GM12878 (cell line): Measurements from ENCODE around the gene METTL13. TPM values are rescaled to one million over a fixed set of nuclear protein-coding genes. Genes with fewer than 3 reads are reported as not detected.

Experiments used
- ATAC-seq: fragments of 200-7000 bp; cut with Tn5 transposase; 3 replicates; pipeline ENCODE4 v1.9.1; 2020; ENCODE audit warnings: mild to moderate bottlenecking, moderate library complexity
- BruUV-seq: library from RNA; stranded (reverse); fragments of 400-500 nt; replicated peaks from 2 replicates; lab custom pipeline; 2021; lab: Mats Ljungman, UMichigan
- CTCF ChIA-PET: fragments of 300-600 bp; sonication (Branson Sonifier 250); formaldehyde crosslinking; extraction: SDS; loops from one replicate; lab custom pipeline; 2021; ENCODE audit warnings: inconsistent platforms; lab: Yijun Ruan, JAX
- POLR2A ChIA-PET: fragments of 350-600 bp; formaldehyde crosslinking; extraction: SDS; loops from one replicate; lab custom pipeline; 2021; ENCODE audit warnings: inconsistent platforms; lab: Charles Lee
- RAD21 ChIA-PET: fragments of 300-600 bp; sonication (Branson Sonifier 250); formaldehyde crosslinking; loops from one replicate; lab custom pipeline; 2023; ENCODE audit warnings: antibody characterized with exemption; ENCODE audit not compliant: unreplicated experiment; lab: Charles Lee
- SMC1A ChIA-PET: fragments of 300-600 bp; sonication (Branson Sonifier 250); formaldehyde crosslinking; loops from one replicate; lab custom pipeline; 2023; ENCODE audit not compliant: unreplicated experiment, uncharacterized antibody; lab: Charles Lee
- DNase-seq: peaks from one replicate; pipeline ENCODE4 v3.0.0-alpha.2; 2011; ENCODE audit warnings: low read depth, low spot score
- FAIRE-seq: peaks from 3 replicates; lab custom pipeline; 2011; peaks lifted over from hg19 to GRCh38; lab: Jason Lieb, UNC
- H2AFZ ChIP-seq: 2 replicates; pipeline ENCODE4 v1.6.0; 2011; ENCODE audit warnings: low read depth, low read length, control low read depth; ENCODE audit not compliant: control insufficient read depth
- H3K27ac ChIP-seq: 2 replicates; pipeline ENCODE4 v1.5.1; 2011; ENCODE audit warnings: control low read depth; ENCODE audit not compliant: control insufficient read depth, insufficient read depth
- H3K27me3 ChIP-seq, 2 experiments: replicated peaks in 1 of 2; 2 replicates each; pipeline versions ENCODE4 v1.6.0 to v1.6.1; 2011; ENCODE audit warnings: low read length in 1 of 2; ENCODE audit not compliant: control insufficient read depth in 2 of 2, insufficient read depth in 2 of 2
- H3K36me3 ChIP-seq, 2 experiments: 2 replicates each; pipeline ENCODE4 v1.5.1; 2011; ENCODE audit warnings: low read length in 1 of 2; ENCODE audit not compliant: control insufficient read depth in 2 of 2, insufficient read depth in 2 of 2
- H3K4me1 ChIP-seq: 2 replicates; pipeline ENCODE4 v1.6.1; 2011; ENCODE audit warnings: mild to moderate bottlenecking, low read length, moderate library complexity, mixed read lengths; ENCODE audit not compliant: control insufficient read depth, insufficient read depth
- H3K4me2 ChIP-seq: 2 replicates; pipeline ENCODE4 v1.6.0; 2011; ENCODE audit warnings: control low read depth; ENCODE audit not compliant: control insufficient read depth, insufficient read depth
- H3K4me3 ChIP-seq: fragments of 200-600 bp; sonication (generic); 2 replicates; pipeline ENCODE4 v1.5.1; 2016
- H3K79me2 ChIP-seq: 2 replicates; pipeline ENCODE4 v1.6.0; 2011; ENCODE audit warnings: low read length; ENCODE audit not compliant: control insufficient read depth, insufficient read depth
- H3K9ac ChIP-seq: 2 replicates; pipeline ENCODE4 v1.8.0; 2011; ENCODE audit warnings: low read length, control low read depth, mixed read lengths; ENCODE audit not compliant: control insufficient read depth, insufficient read depth
- H3K9me3 ChIP-seq: replicated peaks from 3 replicates; pipeline ENCODE4 v1.5.1; 2011; ENCODE audit warnings: mild to moderate bottlenecking, low read length; ENCODE audit not compliant: control insufficient read depth, insufficient read depth
- H4K20me1 ChIP-seq: 2 replicates; pipeline ENCODE4 v1.6.0; 2011; ENCODE audit not compliant: control insufficient read depth, insufficient read depth
- E2F4 ChIP-seq: IDR thresholded peaks from 2 replicates; pipeline ENCODE4 v1.6.1; 2012; ENCODE audit warnings: low read depth, low read length, improper control_type of control experiment
- EP300 ChIP-seq, 2 experiments: fragments of 150-350 bp in 1 of 2; IDR thresholded peaks; 2 replicates each; pipeline ENCODE4 v1.6.1; 2011 to 2012; ENCODE audit warnings: low read depth in 2 of 2, low read length in 2 of 2, borderline replicate concordance in 1 of 2, improper control_type of control experiment in 1 of 2, inconsistent platforms in 1 of 2; ENCODE audit not compliant: control insufficient read depth in 1 of 2
- MEF2B ChIP-seq: fragments of 450-650 bp; IDR thresholded peaks from 2 replicates; pipeline ENCODE4 v1.6.1; 2018; ENCODE audit warnings: mild to moderate bottlenecking, moderate library complexity; ENCODE audit not compliant: partially characterized antibody, poor library complexity, severe bottlenecking
- WGBS: methylation state at CpG from one replicate; pipeline ENCODE4 v1.1.6; 2016; ENCODE audit warnings: low lambda C conversion rate; ENCODE audit not compliant: insufficient replicate concordance, insufficient coverage; ENCODE audit errors: missing lambda C conversion rate; 5-methylcytosine and 5-hydroxymethylcytosine counted together
- in situ Hi-C: fragments of 300-500 bp; cut with MboI; formaldehyde crosslinking; loops from 9 replicates; pipeline ENCODE4 v1.14.3; 2018; ENCODE audit warnings: mixed read lengths
- intact Hi-C: fragments of 100-400 bp; cut with micrococcal nuclease; formaldehyde crosslinking; loops from one replicate; pipeline ENCODE4 v1.14.2; 2022; ENCODE audit not compliant: unreplicated experiment
- polyA plus RNA-seq, 11 experiments: library from polyadenylated mRNA; depleted of rRNA in 4 of 11; unstranded in 6 of 11; stranded (reverse) in 5 of 11; fragments of >200 nt; fragmentation: Nextera tagmentation in 4 of 11; fragmentation: Illumina TruSeq in 1 of 11; extraction: Ambion mirVana in 4 of 11; extraction: Trizol in 1 of 11; gene quantifications; 1 replicate in 1 of 11; 2 replicates in 10 of 11; pipeline versions ENCODE4 v1.2.1 to v1.2.3, GENCODE V29; 2011 to 2016; ENCODE audit warnings: inconsistent platforms in 2 of 11, missing spikeins in 2 of 11, low read depth in 1 of 11
- total RNA-seq, 4 experiments: library from RNA; depleted of rRNA in 3 of 4; stranded (reverse); fragments of >200 nt in 3 of 4; fragmentation: Illumina TruSeq in 1 of 4; extraction: Trizol in 1 of 4; gene quantifications; 2 replicates each; pipeline versions ENCODE4 v1.2.1 to v1.2.3, GENCODE V29; 2013 to 2021
- TF ChIP-seq, protein P1 (sequence below): fragments of 450-650 bp; IDR thresholded peaks from 2 replicates; pipeline ENCODE4 v1.6.1; 2017; ENCODE audit warnings: mild to moderate bottlenecking, moderate library complexity

Gene METTL13
- total and polyA plus RNA-seq, 10 of the 15 experiments (the other 5 are each of a cell fraction or from before 2014, with no cell fraction given): 12.2 to 47.2 (median 35.0) TPM

DNA sequence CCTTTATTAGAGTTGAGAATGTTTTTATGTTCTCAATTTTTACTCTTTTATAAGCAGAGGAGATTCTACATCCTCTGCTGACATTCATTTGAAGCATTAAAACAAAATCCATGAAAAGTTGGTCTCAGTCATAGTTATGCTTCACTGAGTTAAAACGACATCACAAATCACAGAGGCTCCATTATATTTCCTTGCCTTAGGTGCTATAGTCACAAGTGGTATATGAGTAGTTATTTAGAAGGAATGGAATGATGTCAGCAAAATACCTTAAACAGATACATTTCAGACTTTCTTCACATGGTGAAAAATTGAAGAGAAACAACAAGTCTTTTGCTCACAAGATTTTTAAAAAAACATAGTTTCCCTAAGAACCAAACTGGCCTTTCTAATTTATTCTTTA is 11.7 kb upstream of the METTL13 start:
- Histone ChIP-seq H3K36me3 (no peaks in the 10 kb centered on the region), H2AFZ (no peak overlapping the region), H3K27ac (no peak overlapping the region), H3K27me3 (no peaks in the 10 kb centered on the region)
- ChIA-PET POLR2A (no interaction called here), CTCF (no interaction called here)
- no peak for DNase-seq
- TF ChIP-seq MEF2B (no peak), EP300 (IDR thresholded peaks at IDR 0.05; ENCODE audit: borderline replicate concordance in 1 of 2, control insufficient read depth in 1 of 2, low read depth in 2 of 2, low read length in 2 of 2) (no peak), E2F4 (no peak)
- TF ChIP-seq, protein P1, sequence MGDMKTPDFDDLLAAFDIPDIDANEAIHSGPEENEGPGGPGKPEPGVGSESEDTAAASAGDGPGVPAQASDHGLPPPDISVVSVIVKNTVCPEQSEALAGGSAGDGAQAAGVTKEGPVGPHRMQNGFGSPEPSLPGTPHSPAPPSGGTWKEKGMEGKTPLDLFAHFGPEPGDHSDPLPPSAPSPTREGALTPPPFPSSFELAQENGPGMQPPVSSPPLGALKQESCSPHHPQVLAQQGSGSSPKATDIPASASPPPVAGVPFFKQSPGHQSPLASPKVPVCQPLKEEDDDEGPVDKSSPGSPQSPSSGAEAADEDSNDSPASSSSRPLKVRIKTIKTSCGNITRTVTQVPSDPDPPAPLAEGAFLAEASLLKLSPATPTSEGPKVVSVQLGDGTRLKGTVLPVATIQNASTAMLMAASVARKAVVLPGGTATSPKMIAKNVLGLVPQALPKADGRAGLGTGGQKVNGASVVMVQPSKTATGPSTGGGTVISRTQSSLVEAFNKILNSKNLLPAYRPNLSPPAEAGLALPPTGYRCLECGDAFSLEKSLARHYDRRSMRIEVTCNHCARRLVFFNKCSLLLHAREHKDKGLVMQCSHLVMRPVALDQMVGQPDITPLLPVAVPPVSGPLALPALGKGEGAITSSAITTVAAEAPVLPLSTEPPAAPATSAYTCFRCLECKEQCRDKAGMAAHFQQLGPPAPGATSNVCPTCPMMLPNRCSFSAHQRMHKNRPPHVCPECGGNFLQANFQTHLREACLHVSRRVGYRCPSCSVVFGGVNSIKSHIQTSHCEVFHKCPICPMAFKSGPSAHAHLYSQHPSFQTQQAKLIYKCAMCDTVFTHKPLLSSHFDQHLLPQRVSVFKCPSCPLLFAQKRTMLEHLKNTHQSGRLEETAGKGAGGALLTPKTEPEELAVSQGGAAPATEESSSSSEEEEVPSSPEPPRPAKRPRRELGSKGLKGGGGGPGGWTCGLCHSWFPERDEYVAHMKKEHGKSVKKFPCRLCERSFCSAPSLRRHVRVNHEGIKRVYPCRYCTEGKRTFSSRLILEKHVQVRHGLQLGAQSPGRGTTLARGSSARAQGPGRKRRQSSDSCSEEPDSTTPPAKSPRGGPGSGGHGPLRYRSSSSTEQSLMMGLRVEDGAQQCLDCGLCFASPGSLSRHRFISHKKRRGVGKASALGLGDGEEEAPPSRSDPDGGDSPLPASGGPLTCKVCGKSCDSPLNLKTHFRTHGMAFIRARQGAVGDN: no peak
- TF ChIP-seq, all 136 proteins: peak for 0
- Histone ChIP-seq H3K4me3 (no peak overlapping the region), H3K4me1 (no peaks in the 10 kb centered on the region), H3K4me2 (no peak overlapping the region), H3K9ac (no peak overlapping the region), H3K79me2 (no peaks in the 10 kb centered on the region), H3K9me3 (no peaks in the 10 kb centered on the region), H4K20me1 (no peaks in the 10 kb centered on the region)
- in situ Hi-C loops: no loop called here
- no TSS peak for BruUV-seq
- SMC1A ChIA-PET: no interaction called here
- 38% methylated on average over 1 of the region's 1 CpG for whole genome bisulfite sequencing
- RAD21 ChIA-PET: no interaction called here
- no peak for FAIRE-seq
- intact Hi-C loops: no loop called here
- ATAC-seq: no peak
